Neuronal stem cell (in vitro differentiated cells): ENCODE results near the gene PCP4.
A peak's percentile ranks its signal among the peaks of the same experiment; 100 is the strongest.

ENCODE experiments used
- DNase-seq: peaks from one replicate; pipeline ENCODE4 v3.0.0-alpha.2; 2013; ENCODE audit warnings: low spot score
- H2AFZ ChIP-seq: one replicate; pipeline ENCODE4 v1.6.1; 2013; ENCODE audit warnings: mild to moderate bottlenecking, low read length, inconsistent platforms
- H2AK5ac ChIP-seq: 2 replicates; pipeline ENCODE4 v1.6.1; 2013; ENCODE audit warnings: low read depth, mild to moderate bottlenecking, inconsistent platforms, low read length, moderate library complexity, mixed read lengths
- H2BK120ac ChIP-seq: 2 replicates; pipeline ENCODE4 v1.6.1; 2013; ENCODE audit warnings: low read depth, mild to moderate bottlenecking, inconsistent platforms, low read length, moderate library complexity, mixed read lengths
- H2BK12ac ChIP-seq: one replicate; pipeline ENCODE4 v1.6.1; 2013; ENCODE audit warnings: low read length, inconsistent platforms
- H2BK15ac ChIP-seq: 2 replicates; pipeline ENCODE4 v1.6.1; 2013; ENCODE audit warnings: mild to moderate bottlenecking, low read length, inconsistent platforms, mixed read lengths
- H2BK5ac ChIP-seq: one replicate; pipeline ENCODE4 v1.6.1; 2013; ENCODE audit warnings: inconsistent platforms, mild to moderate bottlenecking, low read length, moderate library complexity
- H3K14ac ChIP-seq: one replicate; pipeline ENCODE4 v1.6.1; 2013; ENCODE audit warnings: low read length, inconsistent platforms
- H3K18ac ChIP-seq: 2 replicates; pipeline ENCODE4 v1.6.1; 2013; ENCODE audit warnings: low read length, inconsistent platforms
- H3K23ac ChIP-seq: 2 replicates; pipeline ENCODE4 v1.6.1; 2013; ENCODE audit warnings: low read depth, mild to moderate bottlenecking, mixed read lengths, low read length, inconsistent platforms; ENCODE audit not compliant: poor library complexity
- H3K27ac ChIP-seq: replicated peaks from 3 replicates; pipeline ENCODE4 v1.5.1; 2013; ENCODE audit warnings: low read length, inconsistent platforms
- H3K27me3 ChIP-seq, 3 experiments: 2 replicates each; pipeline ENCODE4 v1.6.1; 2013; ENCODE audit warnings: low read length in 3 of 3, mild to moderate bottlenecking in 2 of 3, inconsistent platforms in 1 of 3, low read depth in 1 of 3, mixed read lengths in 1 of 3, moderate library complexity in 1 of 3; ENCODE audit not compliant: control insufficient read depth in 3 of 3, insufficient read depth in 3 of 3
- H3K36me3 ChIP-seq, 2 donors: replicated peaks in 1 of 2; 2 replicates each; pipeline ENCODE4 v1.6.1; 2013; ENCODE audit warnings: low read length in 2 of 2; ENCODE audit not compliant: control insufficient read depth in 2 of 2, insufficient read depth in 2 of 2
- H3K4ac ChIP-seq: 2 replicates; pipeline ENCODE4 v1.6.1; 2013; ENCODE audit warnings: inconsistent platforms, mild to moderate bottlenecking, low read length, moderate library complexity
- H3K4me1 ChIP-seq, 2 donors: 1 replicate in 1 of 2; 2 replicates in 1 of 2; pipeline ENCODE4 v1.6.1; 2013; ENCODE audit warnings: low read length in 2 of 2, low read depth in 1 of 2; ENCODE audit not compliant: control insufficient read depth in 2 of 2, insufficient read depth in 1 of 2
- H3K4me2 ChIP-seq: one replicate; pipeline ENCODE4 v1.6.1; 2013; ENCODE audit warnings: mild to moderate bottlenecking, low read length, inconsistent platforms; ENCODE audit not compliant: insufficient read depth, poor library complexity, severe bottlenecking
- H3K4me3 ChIP-seq, 2 donors: 2 replicates each; pipeline ENCODE4 v1.5.1; 2013; ENCODE audit warnings: low read length in 2 of 2, mild to moderate bottlenecking in 2 of 2, inconsistent platforms in 1 of 2, moderate library complexity in 1 of 2
- H3K79me1 ChIP-seq: one replicate; pipeline ENCODE4 v1.6.1; 2013; ENCODE audit warnings: low read depth, mild to moderate bottlenecking, inconsistent platforms, low read length, moderate library complexity
- H3K9ac ChIP-seq: one replicate; pipeline ENCODE4 v1.6.1; 2013; ENCODE audit warnings: mild to moderate bottlenecking, low read depth, low read length, inconsistent platforms; ENCODE audit not compliant: poor library complexity
- H3K9me3 ChIP-seq, 2 donors: replicated peaks in 1 of 2; 2 replicates each; pipeline versions ENCODE3 to v1.6.1; 2013; ENCODE audit warnings: low read length in 2 of 2, mild to moderate bottlenecking in 2 of 2, inconsistent platforms in 1 of 2, low read depth in 1 of 2, mixed read lengths in 1 of 2, moderate library complexity in 1 of 2; ENCODE audit not compliant: control insufficient read depth in 2 of 2, insufficient read depth in 1 of 2
- H4K8ac ChIP-seq: one replicate; pipeline ENCODE4 v1.6.1; 2013; ENCODE audit warnings: low read depth, mild to moderate bottlenecking, inconsistent platforms, low read length, moderate library complexity
- H4K91ac ChIP-seq: one replicate; pipeline ENCODE4 v1.6.1; 2013; ENCODE audit warnings: low read length, low read depth, mild to moderate bottlenecking, inconsistent platforms; ENCODE audit not compliant: poor library complexity
- WGBS, 2 donors: extraction: QIAGEN DNeasy Blood & Tissue Kit; methylation state at CpG; one replicate each; pipeline ENCODE4 v1.1.7; 2013; ENCODE audit warnings: missing lambda C conversion rate in 2 of 2, mixed read lengths in 1 of 2; ENCODE audit not compliant: insufficient read length in 2 of 2, insufficient replicate concordance in 1 of 2; ENCODE audit errors: extremely low coverage in 2 of 2; 5-methylcytosine and 5-hydroxymethylcytosine counted together

The PCP4 gene

GRCh38 chr21:39863111-39863510 is 4.1 kb upstream of the PCP4 start:
- DNase-seq, result no peak
- Histone ChIP-seq H3K9me3 (no peaks in the 10 kb centered on the region), H3K4me3 (no peak overlapping the region), H3K4ac (no peak overlapping the region), H3K18ac (no peak overlapping the region), H3K9ac (no peak overlapping the region), H2AFZ (no peak overlapping the region), H2BK120ac (no peak overlapping the region), H3K27ac (no peak overlapping the region), H2BK15ac (no peak overlapping the region), H3K27me3 (peaks cover 0 to 10% (median 0%) of the 10 kb centered on the region in 3 experiments), H4K91ac (no peak overlapping the region), H3K23ac (no peak overlapping the region), H3K4me1 (peaks cover 0 to 4% of the 10 kb centered on the region in 2 donors), H3K79me1 (no peaks in the 10 kb centered on the region), H4K8ac (no peak overlapping the region), H2AK5ac (no peak overlapping the region), H3K36me3 (no peaks in the 10 kb centered on the region), H3K4me2 (no peak overlapping the region), H2BK5ac (no peak overlapping the region), H2BK12ac (no peak overlapping the region), H3K14ac (no peak overlapping the region)
- WGBS, 2 donors, result no CpG with 5 or more reads among the region's 4 CpGs

GRCh38 chr21:39866093-39866492 is 1.1 kb upstream of the PCP4 start:
- H2AFZ ChIP-seq, result no peak overlapping the region
- H4K91ac ChIP-seq, result no peak overlapping the region
- peak overlapping the region; percentile 57 for H4K8ac ChIP-seq
- H2BK5ac ChIP-seq, result peak overlapping the region; percentile 47
- peak overlapping the region; percentile 58 for H2AK5ac ChIP-seq
- H3K27ac ChIP-seq, result no peak overlapping the region
- H3K36me3 ChIP-seq, result no peaks in the 10 kb centered on the region
- no CpG with 5 or more reads among the region's 10 CpGs for WGBS, 2 donors
- H3K27me3 ChIP-seq, result peaks cover 0 to 7% (median 0%) of the 10 kb centered on the region in 3 experiments
- peaks cover 0 to 4% of the 10 kb centered on the region in 2 donors for H3K4me1 ChIP-seq
- H3K14ac ChIP-seq, result no peak overlapping the region
- H3K4ac ChIP-seq, result no peak overlapping the region
- no peak overlapping the region for H3K9ac ChIP-seq
- no peak overlapping the region for H3K18ac ChIP-seq
- H2BK15ac ChIP-seq, result peak overlapping the region; percentile 84
- peak overlapping the region; percentile 65 for H2BK12ac ChIP-seq
- no peak overlapping the region for H3K4me2 ChIP-seq
- H3K9me3 ChIP-seq, result no peaks in the 10 kb centered on the region
- H3K4me3 ChIP-seq, result peak overlapping the region in 1 of 2 donors; percentile 59
- H3K23ac ChIP-seq, result no peak overlapping the region
- H3K79me1 ChIP-seq, result no peaks in the 10 kb centered on the region
- DNase-seq, result no peak
- H2BK120ac ChIP-seq, result peak overlapping the region; percentile 51

- Histone ChIP-seq H3K9me3 (no peaks in the 10 kb centered on the region), H3K4me3 (no peak overlapping the region), H3K4me2 (no peak overlapping the region), H2BK12ac (no peak overlapping the region), H4K8ac (no peak overlapping the region), H2BK15ac (no peak overlapping the region), H3K18ac (no peak overlapping the region), H3K27ac (no peak overlapping the region), H2BK120ac (no peak overlapping the region), H2AK5ac (peak overlapping the region; percentile 53), H4K91ac (no peak overlapping the region), H2AFZ (no peak overlapping the region), H3K4me1 (peaks cover 0 to 4% of the 10 kb centered on the region in 2 donors), H3K23ac (no peak overlapping the region), H3K14ac (no peak overlapping the region), H3K79me1 (no peaks in the 10 kb centered on the region), H2BK5ac (peak overlapping the region; percentile 7), H3K9ac (no peak overlapping the region), H3K4ac (no peak overlapping the region), H3K27me3 (no peaks in the 10 kb centered on the region), H3K36me3 (no peaks in the 10 kb centered on the region)
- DNase-seq, result no peak
- WGBS, 2 donors, result no CpG with 5 or more reads among the region's 11 CpGs
These were observed 2.0 kb downstream of the PCP4 start for GRCh38 chr21:39869141-39869818.

GRCh38 chr21:39873687-39874086 is 6.4 kb downstream of the PCP4 start:
- no peak for DNase-seq
- Histone ChIP-seq H3K4me2 (no peak overlapping the region), H3K27ac (no peak overlapping the region), H3K4me1 (no peaks in the 10 kb centered on the region), H2BK12ac (no peak overlapping the region), H4K91ac (no peak overlapping the region), H3K23ac (no peak overlapping the region), H2AFZ (no peak overlapping the region), H3K9ac (no peak overlapping the region), H3K18ac (no peak overlapping the region), H2BK120ac (no peak overlapping the region), H4K8ac (no peak overlapping the region), H2BK5ac (no peak overlapping the region), H3K27me3 (no peaks in the 10 kb centered on the region), H3K4me3 (no peak overlapping the region), H3K79me1 (no peaks in the 10 kb centered on the region), H2AK5ac (no peak overlapping the region), H2BK15ac (no peak overlapping the region), H3K36me3 (no peaks in the 10 kb centered on the region), H3K14ac (no peak overlapping the region), H3K9me3 (no peaks in the 10 kb centered on the region), H3K4ac (no peak overlapping the region)
- no CpG with 5 or more reads among the region's 1 CpG for WGBS, 2 donors
